GM19351 (cell line): ENCODE measurements around the gene SLC35C1.

Experiments used
- ATAC-seq: cut with Tn5 transposase; IDR thresholded peaks from one replicate; pipeline ENCODE4 v1.9.1; 2021; ENCODE audit warnings: mild to moderate bottlenecking, moderate library complexity; ENCODE audit not compliant: unreplicated experiment

The SLC35C1 gene

GRCh38 chr11:45844822-45845578 lies 40.1 kb downstream of the SLC35C1 start:
- ATAC-seq: no peak

- no peak for ATAC-seq
These were observed 41.3 kb downstream of the SLC35C1 start for GRCh38 chr11:45846174-45846675.

- ATAC-seq: peak; percentile 87
These were observed 42.3 kb downstream of the SLC35C1 start, which contains the start of gene CRY2 for GRCh38 chr11:45846974-45847910. TSS of gene CRY2 (plus strand) at chr11:45847475. CDS start at chr11:45847491, 16 bp downstream.

- peak; percentile 21 for ATAC-seq
These were observed 43.0 kb downstream of the SLC35C1 start for GRCh38 chr11:45847911-45848316.

- ATAC-seq: no peak
These were observed 43.7 kb downstream of the SLC35C1 start for GRCh38 chr11:45848654-45849081.

- no peak for ATAC-seq
These were observed 45.5 kb downstream of the SLC35C1 start for GRCh38 chr11:45850446-45850845.

GRCh38 chr11:45851228-45851627 lies 46.3 kb downstream of the SLC35C1 start:
- no peak for ATAC-seq

- ATAC-seq: peak; percentile 18
These were observed 47.2 kb downstream of the SLC35C1 start for GRCh38 chr11:45852018-45852711.

GRCh38 chr11:45852712-45853101 lies 47.8 kb downstream of the SLC35C1 start:
- ATAC-seq: peak; percentile 66

GRCh38 chr11:45853332-45854219 lies 48.6 kb downstream of the SLC35C1 start:
- ATAC-seq: no peak

GRCh38 chr11:45855308-45855707 lies 50.4 kb downstream of the SLC35C1 start:
- ATAC-seq: no peak

GRCh38 chr11:45856044-45856468 lies 51.1 kb downstream of the SLC35C1 start:
- ATAC-seq: no peak

- no peak for ATAC-seq
These were observed 53.1 kb downstream of the SLC35C1 start for GRCh38 chr11:45857961-45858474.

- no peak for ATAC-seq
These were observed 53.9 kb downstream of the SLC35C1 start for GRCh38 chr11:45858751-45859398.

- ATAC-seq: no peak
These were observed 54.8 kb downstream of the SLC35C1 start for GRCh38 chr11:45859661-45860140.

GRCh38 chr11:45860348-45860747 lies 55.4 kb downstream of the SLC35C1 start:
- ATAC-seq: no peak

- ATAC-seq: no peak
These were observed 56.0 kb downstream of the SLC35C1 start for GRCh38 chr11:45860764-45861510.
